Testis (tissue), 2 donors: ENCODE measurements around the gene STYX.

Experiments
- POLR2A ChIP-seq: fragments of 450-650 bp; IDR thresholded peaks from one replicate; pipeline ENCODE4 v1.6.1; 2017; ENCODE audit warnings: antibody characterized with exemption, mild to moderate bottlenecking, moderate library complexity
- TF ChIP-seq, protein P1 (sequence below), 3 experiments: fragments of 450-650 bp in 2 of 3; fragments of 200-600 bp in 1 of 3; sonication (generic) in 1 of 3; IDR thresholded peaks; one replicate each; pipeline ENCODE4 v1.5.1; 2016 to 2019; ENCODE audit warnings: antibody characterized with exemption in 3 of 3, mild to moderate bottlenecking in 2 of 3, moderate library complexity in 1 of 3

DNA sequence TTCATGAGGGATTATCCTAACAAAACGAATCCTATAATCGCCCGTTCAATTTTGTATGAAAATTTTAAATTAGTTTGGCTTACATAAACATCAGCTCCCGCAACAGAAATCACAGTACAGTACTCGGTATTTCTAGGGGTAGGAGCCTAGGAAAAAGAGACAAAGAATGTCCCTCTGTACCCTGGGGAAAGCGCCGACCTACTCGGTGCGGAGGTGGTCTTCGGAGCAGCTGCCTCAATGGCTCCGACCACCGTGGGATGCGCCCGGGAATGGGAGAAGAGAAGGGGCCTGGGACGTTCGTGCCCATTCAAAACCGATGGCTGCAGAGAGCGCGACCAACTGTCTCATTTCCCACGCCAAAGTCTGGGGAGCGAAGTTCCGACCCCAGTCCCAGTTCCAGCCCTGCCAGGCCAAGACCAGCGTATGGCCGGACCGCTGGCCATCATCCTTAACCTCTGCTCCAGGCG, 60.8 kb downstream of the STYX start:
- TF ChIP-seq, protein P1, sequence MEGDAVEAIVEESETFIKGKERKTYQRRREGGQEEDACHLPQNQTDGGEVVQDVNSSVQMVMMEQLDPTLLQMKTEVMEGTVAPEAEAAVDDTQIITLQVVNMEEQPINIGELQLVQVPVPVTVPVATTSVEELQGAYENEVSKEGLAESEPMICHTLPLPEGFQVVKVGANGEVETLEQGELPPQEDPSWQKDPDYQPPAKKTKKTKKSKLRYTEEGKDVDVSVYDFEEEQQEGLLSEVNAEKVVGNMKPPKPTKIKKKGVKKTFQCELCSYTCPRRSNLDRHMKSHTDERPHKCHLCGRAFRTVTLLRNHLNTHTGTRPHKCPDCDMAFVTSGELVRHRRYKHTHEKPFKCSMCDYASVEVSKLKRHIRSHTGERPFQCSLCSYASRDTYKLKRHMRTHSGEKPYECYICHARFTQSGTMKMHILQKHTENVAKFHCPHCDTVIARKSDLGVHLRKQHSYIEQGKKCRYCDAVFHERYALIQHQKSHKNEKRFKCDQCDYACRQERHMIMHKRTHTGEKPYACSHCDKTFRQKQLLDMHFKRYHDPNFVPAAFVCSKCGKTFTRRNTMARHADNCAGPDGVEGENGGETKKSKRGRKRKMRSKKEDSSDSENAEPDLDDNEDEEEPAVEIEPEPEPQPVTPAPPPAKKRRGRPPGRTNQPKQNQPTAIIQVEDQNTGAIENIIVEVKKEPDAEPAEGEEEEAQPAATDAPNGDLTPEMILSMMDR (IDR thresholded peaks at IDR 0.05) = no peak
- no peak for TF ChIP-seq POLR2A
